HG02938 (cell line): ENCODE data around the gene HAGHL.
"Not testable (repeated sequence)": the region's sequence is repeated elsewhere in the genome, so short reads cannot be mapped to it uniquely, and the experiment has no call there.

Source experiments
- ATAC-seq: cut with Tn5 transposase; IDR thresholded peaks from one replicate; pipeline ENCODE4 v1.9.1; 2021; ENCODE audit warnings: mild to moderate bottlenecking, moderate library complexity; ENCODE audit not compliant: unreplicated experiment

The HAGHL gene

DNA sequence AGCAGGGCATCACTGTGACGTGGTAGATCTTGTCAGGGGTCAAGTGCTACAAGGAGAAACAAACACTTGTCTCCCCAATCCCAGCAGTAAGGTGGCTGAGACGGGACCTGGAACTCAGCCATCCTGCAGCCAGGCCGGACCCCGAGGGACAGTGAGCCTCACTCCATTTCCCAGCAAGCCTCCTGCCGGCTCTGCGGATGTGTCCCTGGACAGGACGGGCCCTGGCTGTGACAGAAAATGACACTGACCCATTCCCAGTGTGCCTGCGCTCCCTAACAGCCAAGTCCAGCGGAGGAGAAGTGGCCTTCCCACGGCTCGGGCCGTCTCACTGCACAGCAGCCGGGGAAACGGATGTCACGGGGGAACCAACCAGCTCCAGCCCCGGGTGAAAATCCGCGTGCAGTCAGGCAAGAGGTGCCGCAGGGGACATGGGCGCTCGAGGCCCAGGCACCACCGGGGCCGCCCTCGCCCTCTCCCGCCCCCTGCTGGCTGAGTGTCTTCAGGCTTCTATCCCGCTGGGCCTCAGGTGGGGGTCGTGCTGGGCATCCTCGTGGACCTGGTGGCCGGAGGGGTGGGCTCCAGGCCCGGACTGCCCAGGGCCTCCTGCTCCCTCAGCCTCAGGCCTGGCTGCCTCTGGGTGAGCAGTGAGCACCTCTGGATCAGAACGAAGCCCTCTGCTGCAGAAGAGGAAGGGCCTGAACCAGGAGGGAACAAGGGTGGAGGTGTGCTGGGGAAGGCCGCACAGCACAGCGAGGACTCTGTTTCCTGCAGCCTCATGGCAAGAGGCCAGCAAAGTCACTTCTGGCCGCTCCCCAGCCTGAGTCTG, 6.7 kb downstream of the HAGHL start:
- no peak for ATAC-seq

DNA sequence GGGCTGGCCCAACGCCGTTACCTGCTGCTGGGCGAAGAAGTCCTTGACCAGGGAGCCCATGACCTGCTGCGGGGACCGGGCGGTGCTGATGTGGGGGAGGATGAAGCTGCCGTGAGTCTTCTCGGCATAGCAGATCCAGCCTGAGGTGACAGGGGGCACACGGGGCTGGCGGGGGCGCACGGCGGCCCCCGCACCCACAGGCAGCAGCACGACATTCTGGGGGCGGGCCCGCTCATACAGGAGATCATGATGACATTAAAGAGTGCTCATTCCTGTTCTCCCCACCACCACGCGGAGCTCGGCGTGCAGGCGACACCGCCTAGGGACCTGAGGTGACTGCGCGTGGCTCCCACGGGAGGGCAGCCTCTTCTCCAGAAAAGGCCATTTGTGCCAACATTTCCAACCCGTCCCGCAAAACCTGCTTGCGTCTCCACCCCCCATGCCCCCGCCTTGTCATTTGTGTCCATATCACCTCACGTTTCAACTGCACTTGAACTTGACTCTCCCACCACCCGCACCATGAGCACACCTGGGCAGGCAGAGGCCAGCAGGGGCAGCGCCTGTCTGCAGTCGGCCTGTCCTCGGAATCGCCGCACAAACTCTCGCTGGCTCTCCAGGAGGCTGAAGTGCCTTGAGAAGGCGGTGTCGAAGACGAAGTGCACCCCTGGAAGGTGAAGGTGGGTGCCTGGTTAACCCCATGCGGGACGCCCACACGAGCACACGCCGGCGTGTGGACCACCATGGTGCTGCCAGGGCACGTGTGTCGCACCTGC, 7.5 kb downstream of the HAGHL start:
- no peak for ATAC-seq

- no peak for ATAC-seq
Measured at GRCh38 chr16:734981-735881, 8.3 kb downstream of the HAGHL start.

DNA sequence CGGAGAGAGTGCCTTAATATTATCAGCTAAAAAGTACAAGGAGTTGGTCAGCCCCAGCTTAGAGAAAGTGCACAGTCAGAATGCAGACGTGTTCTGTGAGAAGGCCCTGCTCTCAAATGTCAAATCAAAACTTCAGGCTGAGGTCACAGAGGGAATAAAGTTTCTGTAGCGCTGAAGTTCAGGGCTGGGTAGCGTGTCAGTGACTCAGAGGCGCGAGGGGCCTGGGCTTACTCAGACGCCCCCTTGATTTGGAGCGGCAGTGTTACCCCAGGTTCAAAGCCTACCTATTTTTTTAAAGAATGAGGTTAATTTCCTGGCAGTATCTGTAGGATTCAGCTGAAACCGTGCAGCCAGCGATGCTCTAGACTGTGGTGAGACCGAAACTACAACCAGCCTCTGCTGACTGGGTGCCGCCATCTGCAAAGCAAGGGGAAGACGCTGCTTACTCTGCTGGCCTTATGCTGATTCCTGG, 9.1 kb downstream of the HAGHL start:
- ATAC-seq = no peak

GRCh38 chr16:736936-737481, 10.1 kb downstream of the HAGHL start:
- ATAC-seq = no peak

- ATAC-seq = no peak
Measured at GRCh38 chr16:739560-740458, 12.9 kb downstream of the HAGHL start.

- ATAC-seq = no peak
Measured at GRCh38 chr16:740459-740763, 13.5 kb downstream of the HAGHL start.

- peak; percentile 53 for ATAC-seq
Measured at GRCh38 chr16:740764-741505, 14.0 kb downstream of the HAGHL start, which contains the start of gene CIAO3. CIAO3 (minus strand) TSS chr16:740997; CDS start chr16:740985, 12 bp downstream.

DNA sequence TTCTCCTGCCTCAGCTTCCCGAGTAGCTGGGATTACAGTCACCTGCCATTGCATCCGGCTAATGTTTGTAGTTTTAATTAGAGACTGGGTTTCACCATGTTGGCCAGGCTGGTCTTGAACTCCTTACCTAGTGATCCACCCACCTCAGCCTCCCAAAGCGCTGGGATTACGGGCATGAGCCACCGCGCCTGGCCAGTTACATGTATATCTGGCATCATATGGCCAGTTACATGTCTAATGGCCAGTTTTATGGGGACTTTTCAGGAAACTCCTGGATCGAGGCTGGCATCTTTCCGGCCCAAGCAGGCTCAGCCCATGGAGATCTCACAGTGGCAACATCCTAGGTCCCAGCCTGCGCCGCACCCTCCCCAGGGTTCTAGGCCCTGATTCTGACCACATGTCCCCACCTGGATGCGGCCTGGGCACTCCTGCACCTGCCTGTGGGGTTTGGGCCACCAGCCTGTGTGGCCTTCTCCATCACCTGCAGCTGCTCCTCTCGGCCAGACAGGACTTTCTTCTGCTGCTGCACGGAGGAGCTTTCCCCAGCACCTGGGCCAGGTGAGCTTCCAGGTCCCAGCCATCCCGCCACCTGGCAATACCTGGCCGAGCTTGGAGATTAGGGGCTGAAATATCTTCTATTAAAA, 15.2 kb downstream of the HAGHL start:
- ATAC-seq = no peak

- not testable (repeated sequence) for ATAC-seq
Measured at GRCh38 chr16:742894-743293, 16.0 kb downstream of the HAGHL start.

- no peak for ATAC-seq
Measured at GRCh38 chr16:743794-744500, 17.0 kb downstream of the HAGHL start.

DNA sequence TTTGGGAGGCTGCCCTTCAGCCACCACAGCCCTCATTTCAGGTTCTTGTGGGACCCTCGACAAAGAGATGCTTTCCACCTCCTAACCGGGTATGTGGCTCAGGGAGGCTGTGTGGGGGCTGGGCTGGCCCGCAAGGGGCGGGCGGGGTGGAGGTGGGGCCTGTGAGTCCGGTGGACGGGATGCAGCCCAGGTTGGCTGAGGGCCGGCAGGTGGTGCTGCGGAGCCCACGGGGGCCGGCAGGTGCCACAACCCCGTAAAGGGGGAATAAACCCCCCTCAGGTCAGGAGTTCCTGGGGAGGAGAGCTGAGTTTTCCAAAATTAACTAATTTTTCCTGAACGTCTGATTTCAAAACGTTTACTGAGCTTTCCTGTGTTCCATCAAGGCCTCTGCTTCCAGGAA, 18.8 kb downstream of the HAGHL start:
- no peak for ATAC-seq

- no peak for ATAC-seq
Measured at GRCh38 chr16:746637-747036, 19.7 kb downstream of the HAGHL start.

- ATAC-seq = no peak
Measured at GRCh38 chr16:747978-748746, 21.3 kb downstream of the HAGHL start.

- ATAC-seq = no peak
Measured at GRCh38 chr16:749010-749409, 22.1 kb downstream of the HAGHL start.

- no peak for ATAC-seq
Measured at GRCh38 chr16:750485-750884, 23.6 kb downstream of the HAGHL start.
